Panc1 (cell line): ENCODE data around the gene CD300LF.

Experiments used
- POLR2AphosphoS5 ChIP-seq: IDR thresholded peaks from 2 replicates; pipeline ENCODE4 v1.6.1; 2012; ENCODE audit warnings: mild to moderate bottlenecking, low read depth, low read length, moderate library complexity
- REST ChIP-seq, 2 experiments: IDR thresholded peaks; 2 replicates each; pipeline ENCODE4 v1.6.1; 2011 to 2012; ENCODE audit warnings: low read depth in 2 of 2, control low read depth in 1 of 2, low read length in 1 of 2, mild to moderate bottlenecking in 1 of 2, moderate library complexity in 1 of 2; ENCODE audit not compliant: insufficient read depth in 1 of 2
- SIN3A ChIP-seq: IDR thresholded peaks from 2 replicates; pipeline ENCODE4 v1.6.1; 2012; ENCODE audit warnings: low read depth, mild to moderate bottlenecking, low read length, moderate library complexity, borderline replicate concordance; ENCODE audit not compliant: insufficient read depth
- TCF7L2 ChIP-seq: IDR thresholded peaks from 2 replicates; pipeline ENCODE4 v1.6.1; 2011; ENCODE audit warnings: mild to moderate bottlenecking, low read depth, low read length, inconsistent platforms
- TF ChIP-seq, protein P1 (sequence below): fragments of 450-650 bp; IDR thresholded peaks from 2 replicates; pipeline ENCODE4 v1.5.1; 2017; ENCODE audit warnings: mild to moderate bottlenecking

- TF ChIP-seq, protein P1, sequence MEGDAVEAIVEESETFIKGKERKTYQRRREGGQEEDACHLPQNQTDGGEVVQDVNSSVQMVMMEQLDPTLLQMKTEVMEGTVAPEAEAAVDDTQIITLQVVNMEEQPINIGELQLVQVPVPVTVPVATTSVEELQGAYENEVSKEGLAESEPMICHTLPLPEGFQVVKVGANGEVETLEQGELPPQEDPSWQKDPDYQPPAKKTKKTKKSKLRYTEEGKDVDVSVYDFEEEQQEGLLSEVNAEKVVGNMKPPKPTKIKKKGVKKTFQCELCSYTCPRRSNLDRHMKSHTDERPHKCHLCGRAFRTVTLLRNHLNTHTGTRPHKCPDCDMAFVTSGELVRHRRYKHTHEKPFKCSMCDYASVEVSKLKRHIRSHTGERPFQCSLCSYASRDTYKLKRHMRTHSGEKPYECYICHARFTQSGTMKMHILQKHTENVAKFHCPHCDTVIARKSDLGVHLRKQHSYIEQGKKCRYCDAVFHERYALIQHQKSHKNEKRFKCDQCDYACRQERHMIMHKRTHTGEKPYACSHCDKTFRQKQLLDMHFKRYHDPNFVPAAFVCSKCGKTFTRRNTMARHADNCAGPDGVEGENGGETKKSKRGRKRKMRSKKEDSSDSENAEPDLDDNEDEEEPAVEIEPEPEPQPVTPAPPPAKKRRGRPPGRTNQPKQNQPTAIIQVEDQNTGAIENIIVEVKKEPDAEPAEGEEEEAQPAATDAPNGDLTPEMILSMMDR, result no peak
- TF ChIP-seq REST (IDR thresholded peaks at IDR 0.05; ENCODE audit: insufficient read depth in 1 of 2, low read depth in 2 of 2, low read length in 1 of 2) (no peak), POLR2AphosphoS5 (no peak), SIN3A (no peak), TCF7L2 (no peak)
Observed at GRCh38 chr17:74758848-74759168, 46.1 kb upstream of the CD300LF start.
